Neutrophil (primary cell): ENCODE measurements around the gene ABAT.
A peak's percentile ranks its signal among the peaks of the same experiment; 100 is the strongest.
"Not testable (repeated sequence)": the region's sequence is repeated elsewhere in the genome, so short reads cannot be mapped to it uniquely, and the experiment has no call there.

Experiments used
- H3K27ac ChIP-seq: fragments of 200-600 bp; sonication (generic); 2 replicates; pipeline ENCODE4 v1.5.1; 2016; ENCODE audit warnings: mild to moderate bottlenecking, moderate library complexity
- H3K27me3 ChIP-seq: fragments of 200-600 bp; sonication (generic); 2 replicates; pipeline ENCODE4 v1.6.0; 2016; ENCODE audit warnings: mild to moderate bottlenecking
- H3K36me3 ChIP-seq: fragments of 200-600 bp; sonication (generic); 2 replicates; pipeline ENCODE4 v1.5.1; 2017
- H3K4me1 ChIP-seq, 2 experiments: fragments of 200-600 bp in 1 of 2; sonication (generic) in 1 of 2; 1 replicate in 1 of 2; 2 replicates in 1 of 2; pipeline versions ENCODE4 v1.5.1 to v1.6.1; 2013 to 2016; ENCODE audit warnings: low read depth in 1 of 2, low read length in 1 of 2, mild to moderate bottlenecking in 1 of 2, moderate library complexity in 1 of 2; ENCODE audit not compliant: control insufficient read depth in 1 of 2, insufficient read depth in 1 of 2
- H3K4me3 ChIP-seq, 2 experiments: fragments of 200-600 bp in 1 of 2; sonication (generic) in 1 of 2; 1 replicate in 1 of 2; 2 replicates in 1 of 2; pipeline ENCODE4 v1.5.1; 2013 to 2016; ENCODE audit warnings: low read depth in 1 of 2, low read length in 1 of 2, mild to moderate bottlenecking in 1 of 2, moderate library complexity in 1 of 2
- H3K9me3 ChIP-seq: fragments of 200-600 bp; sonication (generic); 2 replicates; pipeline ENCODE4 v1.5.1; 2016
- TF ChIP-seq, protein P1 (sequence below): fragments of 200-600 bp; sonication (generic); IDR thresholded peaks from 2 replicates; pipeline ENCODE4 v1.5.1; 2016; ENCODE audit warnings: antibody characterized with exemption

Gene ABAT

DNA sequence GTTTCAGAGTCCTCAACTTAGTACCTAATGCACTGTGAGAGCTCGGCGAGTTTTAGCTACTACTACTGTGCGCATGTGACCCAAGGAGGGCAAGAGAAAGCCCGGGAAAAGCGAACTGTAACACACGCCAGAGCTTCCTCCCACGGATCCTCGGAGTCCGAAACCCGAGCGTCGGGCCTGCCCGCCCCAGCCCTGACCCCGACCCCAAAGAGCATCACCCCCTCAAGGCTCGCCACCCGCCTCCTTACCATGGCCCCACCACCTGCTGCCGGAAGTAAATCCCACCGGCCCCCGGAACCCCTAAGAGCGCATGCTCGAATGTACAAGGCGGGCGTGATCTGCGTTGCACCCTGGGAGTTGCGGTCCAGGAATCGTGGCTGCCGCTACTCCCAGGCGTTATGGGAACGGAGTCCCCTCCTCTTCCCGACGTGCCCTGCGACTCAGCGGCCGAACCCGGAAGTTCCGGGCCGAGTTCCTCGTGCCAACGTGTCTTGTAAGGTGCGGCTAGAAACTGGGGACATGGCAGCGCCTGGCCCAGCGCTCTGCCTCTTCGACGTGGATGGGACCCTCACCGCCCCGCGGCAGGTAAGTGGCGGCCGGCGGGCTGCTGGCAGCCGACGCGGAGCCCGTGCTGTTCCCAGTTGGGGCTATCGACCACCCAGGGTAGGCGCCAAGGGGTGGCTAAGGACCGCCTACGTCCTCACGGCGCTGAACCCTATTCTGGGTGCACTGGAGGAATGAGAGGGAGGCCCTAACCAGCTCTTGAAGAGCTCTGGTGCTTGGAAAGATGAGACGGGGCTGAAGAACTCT, 123.2 kb downstream of the ABAT start, which contains the start of the genes PMM2 and TMEM186:
PMM2 (plus strand) TSS at position 476 of the 810 bp plus-strand sequence; CDS start at position 520, 44 bp downstream.
TMEM186 (minus strand) TSS at position 276 of the 810 bp plus-strand sequence; CDS start at position 251, 25 bp downstream.
- H3K36me3 ChIP-seq: peaks cover 9% of the 10 kb centered on the region

DNA sequence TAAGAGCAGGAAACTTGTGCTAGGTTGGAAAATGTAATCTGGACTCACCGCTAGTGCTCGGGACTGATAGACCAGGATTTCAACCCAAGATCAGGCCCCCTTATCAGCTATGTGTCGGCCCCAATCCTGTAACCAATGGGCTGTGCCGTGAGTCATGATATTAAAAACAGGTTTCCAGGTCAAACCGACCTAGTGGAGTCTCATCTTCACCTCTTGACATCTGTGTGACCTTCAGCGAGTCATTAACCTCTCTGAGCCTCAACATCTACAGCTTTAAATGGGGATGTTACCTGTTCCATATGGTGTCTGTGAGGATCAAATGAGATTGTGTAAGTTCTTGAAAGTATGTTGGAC, 123.7 kb downstream of the ABAT start:
- Histone ChIP-seq H3K4me3 (peak overlapping the region; percentile 81 to 85), H3K27ac (peak overlapping the region; percentile 70), H3K9me3 (no peaks in the 10 kb centered on the region), H3K4me1 (peaks cover 22 to 24% of the 10 kb centered on the region in 2 experiments), H3K36me3 (peaks cover 14% of the 10 kb centered on the region), H3K27me3 (no peaks in the 10 kb centered on the region)
- TF ChIP-seq, protein P1, sequence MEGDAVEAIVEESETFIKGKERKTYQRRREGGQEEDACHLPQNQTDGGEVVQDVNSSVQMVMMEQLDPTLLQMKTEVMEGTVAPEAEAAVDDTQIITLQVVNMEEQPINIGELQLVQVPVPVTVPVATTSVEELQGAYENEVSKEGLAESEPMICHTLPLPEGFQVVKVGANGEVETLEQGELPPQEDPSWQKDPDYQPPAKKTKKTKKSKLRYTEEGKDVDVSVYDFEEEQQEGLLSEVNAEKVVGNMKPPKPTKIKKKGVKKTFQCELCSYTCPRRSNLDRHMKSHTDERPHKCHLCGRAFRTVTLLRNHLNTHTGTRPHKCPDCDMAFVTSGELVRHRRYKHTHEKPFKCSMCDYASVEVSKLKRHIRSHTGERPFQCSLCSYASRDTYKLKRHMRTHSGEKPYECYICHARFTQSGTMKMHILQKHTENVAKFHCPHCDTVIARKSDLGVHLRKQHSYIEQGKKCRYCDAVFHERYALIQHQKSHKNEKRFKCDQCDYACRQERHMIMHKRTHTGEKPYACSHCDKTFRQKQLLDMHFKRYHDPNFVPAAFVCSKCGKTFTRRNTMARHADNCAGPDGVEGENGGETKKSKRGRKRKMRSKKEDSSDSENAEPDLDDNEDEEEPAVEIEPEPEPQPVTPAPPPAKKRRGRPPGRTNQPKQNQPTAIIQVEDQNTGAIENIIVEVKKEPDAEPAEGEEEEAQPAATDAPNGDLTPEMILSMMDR: no peak

More for the DNA sequence above, 123.2 kb downstream of the ABAT start, which contains the start of the genes PMM2 and TMEM186:
- no peaks in the 10 kb centered on the region for H3K27me3 ChIP-seq
- TF ChIP-seq, protein P1: peak; percentile 60
- H3K4me1 ChIP-seq: peaks cover 22 to 24% of the 10 kb centered on the region in 2 experiments
- H3K9me3 ChIP-seq: no peaks in the 10 kb centered on the region
- peak within 1 kb of the TSS; percentile 81 to 85 for H3K4me3 ChIP-seq
- peak within 1 kb of the TSS; percentile 70 for H3K27ac ChIP-seq

DNA sequence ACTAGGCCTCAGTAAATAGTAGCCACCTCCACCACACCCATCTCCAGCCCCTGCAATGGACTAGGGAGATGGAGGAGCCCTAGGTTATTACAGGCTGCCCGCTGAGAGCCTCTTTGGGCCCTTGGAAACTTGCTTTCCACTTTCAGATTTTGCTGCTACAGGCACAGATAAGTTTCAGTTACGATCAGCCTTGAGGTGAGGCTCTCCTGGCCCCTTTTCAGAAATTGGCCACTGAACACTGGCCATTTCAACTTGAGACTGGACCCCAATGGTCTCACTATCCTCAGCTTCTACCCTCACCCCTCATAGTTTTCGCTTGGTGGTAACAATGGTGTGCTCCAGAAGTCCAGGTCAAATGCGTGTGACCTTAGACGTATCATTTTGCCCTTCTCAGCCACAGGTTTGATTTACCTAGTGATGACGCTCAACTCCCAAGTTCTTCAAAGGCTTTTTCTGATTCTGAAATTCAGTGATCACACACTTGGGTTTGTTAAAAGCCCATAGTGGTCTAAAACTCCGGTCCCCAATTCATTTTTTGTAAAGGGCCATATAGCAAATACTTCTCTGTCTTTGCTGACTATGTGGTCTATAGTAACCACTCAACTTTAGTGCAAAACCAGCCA, 124.2 kb downstream of the ABAT start:
- peaks cover 17% of the 10 kb centered on the region for H3K36me3 ChIP-seq
- no peaks in the 10 kb centered on the region for H3K27me3 ChIP-seq
- no peak overlapping the region for H3K27ac ChIP-seq
- peaks cover 22 to 24% of the 10 kb centered on the region in 2 experiments for H3K4me1 ChIP-seq
- H3K4me3 ChIP-seq: peak overlapping the region in 1 of 2 experiments; percentile 85
- TF ChIP-seq, protein P1: no peak
- no peaks in the 10 kb centered on the region for H3K9me3 ChIP-seq

DNA sequence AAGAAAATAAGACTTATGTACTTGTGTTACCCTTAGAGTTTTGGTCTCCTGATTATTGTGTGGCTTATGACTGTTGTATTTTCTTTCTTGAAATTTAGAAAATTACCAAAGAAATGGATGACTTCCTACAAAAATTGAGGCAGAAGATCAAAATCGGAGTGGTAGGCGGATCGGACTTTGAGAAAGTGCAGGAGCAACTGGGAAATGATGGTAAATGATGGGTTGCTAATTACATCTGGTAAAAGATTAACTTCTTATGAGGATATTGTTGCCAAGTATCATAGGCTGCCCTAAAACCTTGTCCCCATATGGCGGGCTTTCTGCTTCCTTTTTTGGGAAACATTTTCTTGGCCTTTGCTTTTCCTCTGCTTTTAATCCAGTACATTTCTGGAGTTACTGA, 127.3 kb downstream of the ABAT start:
- H3K4me3 ChIP-seq: no peak overlapping the region
- TF ChIP-seq, protein P1: no peak
- no peaks in the 10 kb centered on the region for H3K27me3 ChIP-seq
- peaks cover 20 to 21% of the 10 kb centered on the region in 2 experiments for H3K4me1 ChIP-seq
- no peak overlapping the region for H3K27ac ChIP-seq
- peaks cover 35% of the 10 kb centered on the region for H3K36me3 ChIP-seq
- no peaks in the 10 kb centered on the region for H3K9me3 ChIP-seq

DNA sequence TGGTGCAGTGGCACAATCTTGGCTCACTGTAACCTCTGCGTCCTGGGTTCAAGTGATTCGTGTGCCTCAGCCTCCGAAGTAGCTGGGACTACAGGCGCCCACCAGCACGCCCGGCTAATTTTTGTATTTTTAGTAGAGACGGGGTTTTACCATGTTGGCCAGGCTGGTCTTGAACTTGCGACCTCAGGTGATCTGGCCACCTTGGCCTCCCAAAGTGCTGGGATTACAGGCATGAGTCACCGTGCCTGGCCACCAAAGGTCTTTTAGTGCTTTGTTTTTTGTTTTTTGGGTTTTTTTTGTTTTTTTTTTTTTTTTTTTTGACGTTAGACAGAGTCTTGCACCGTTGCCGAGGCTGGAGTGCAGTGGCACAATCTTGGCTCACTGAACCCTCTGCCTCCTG, 129.3 kb downstream of the ABAT start:
- peaks cover 54% of the 10 kb centered on the region for H3K36me3 ChIP-seq
- not testable (repeated sequence) for H3K4me1 ChIP-seq, H3K4me3 ChIP-seq, H3K27ac ChIP-seq, H3K9me3 ChIP-seq, H3K27me3 ChIP-seq

DNA sequence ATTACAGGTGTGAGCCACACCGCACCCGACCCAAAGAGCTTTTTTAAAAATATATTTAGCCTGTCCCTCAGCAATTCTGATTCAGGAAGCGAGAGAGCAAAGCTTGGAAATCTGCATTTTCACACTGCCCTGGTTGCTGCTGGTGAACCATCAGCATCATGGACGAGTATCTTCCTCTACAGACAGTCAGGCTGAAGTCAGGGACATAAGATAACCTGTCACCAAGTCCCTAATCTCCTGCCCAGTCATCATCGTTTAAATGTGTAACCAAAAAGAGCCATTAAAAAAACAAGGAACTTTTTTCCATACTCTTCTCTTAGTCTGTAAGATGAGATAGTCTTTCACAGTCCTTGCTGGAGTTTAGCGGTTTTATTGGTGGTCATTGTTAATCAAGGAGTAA, 129.9 kb downstream of the ABAT start:
- Histone ChIP-seq H3K9me3 (no peaks in the 10 kb centered on the region), H3K27me3 (no peaks in the 10 kb centered on the region), H3K4me1 (no peaks in the 10 kb centered on the region), H3K36me3 (peaks cover 58% of the 10 kb centered on the region), H3K4me3 (no peak overlapping the region), H3K27ac (no peak overlapping the region)
- TF ChIP-seq, protein P1: no peak
